Esophagus muscularis mucosa (tissue), 4 donors: ENCODE data around the gene PAXX. TPM values are rescaled to one million over a fixed set of nuclear protein-coding genes. Genes with fewer than 3 reads are reported as not detected.

ENCODE experiments used
- DNase-seq: peaks from one replicate; pipeline ENCODE4 v3.0.0-alpha.2; 2017; ENCODE audit errors: extremely low spot score
- H3K27ac ChIP-seq, 4 donors: fragments of 200-600 bp; sonication (generic); replicated peaks in 1 of 4; 1 replicate in 3 of 4; 2 replicates in 1 of 4; pipeline ENCODE4 v1.5.1; 2016 to 2019; ENCODE audit warnings: mild to moderate bottlenecking in 1 of 4
- H3K27me3 ChIP-seq, 4 donors: fragments of 200-600 bp; sonication (generic); one replicate each; pipeline versions ENCODE4 v1.5.1 to v1.6.0; 2016 to 2019
- H3K36me3 ChIP-seq, 4 donors: fragments of 200-600 bp; sonication (generic); one replicate each; pipeline ENCODE4 v1.5.1; 2016 to 2019
- H3K4me1 ChIP-seq, 4 donors: fragments of 200-600 bp; sonication (generic); one replicate each; pipeline ENCODE4 v1.5.1; 2016 to 2019
- H3K4me3 ChIP-seq, 4 donors: fragments of 200-600 bp; sonication (generic); 1 replicate in 2 of 4; 2 replicates in 2 of 4; pipeline ENCODE4 v1.5.1; 2016 to 2019; ENCODE audit warnings: mild to moderate bottlenecking in 4 of 4, moderate library complexity in 1 of 4
- H3K9me3 ChIP-seq, 4 donors: fragments of 200-600 bp; sonication (generic); 1 replicate in 3 of 4; 2 replicates in 1 of 4; pipeline ENCODE4 v1.5.1; 2016 to 2019
- EP300 ChIP-seq: sonication (generic); formaldehyde crosslinking; IDR thresholded peaks from one replicate; pipeline ENCODE4 v1.6.1; 2017; ENCODE audit warnings: antibody characterized with exemption
- POLR2A ChIP-seq: fragments of 450-650 bp; IDR thresholded peaks from one replicate; pipeline ENCODE4 v1.6.1; 2017; ENCODE audit warnings: antibody characterized with exemption, moderate library complexity, mild to moderate bottlenecking, low read depth
- POLR2AphosphoS5 ChIP-seq, 2 donors: sonication (generic); formaldehyde crosslinking; IDR thresholded peaks; one replicate each; pipeline ENCODE4 v1.6.1; 2017; ENCODE audit warnings: antibody characterized with exemption in 2 of 2
- whole genome bisulfite sequencing: methylation state at CpG from one replicate; pipeline ENCODE4 v1.1.5; 2018; 5-methylcytosine and 5-hydroxymethylcytosine counted together
- intact Hi-C: fragments of 100-400 bp; cut with DNase I; formaldehyde crosslinking; loops from one replicate; pipeline ENCODE4 v1.15.1; 2023
- total RNA-seq, 4 donors: library from RNA; depleted of rRNA; stranded (reverse); fragments of >200 nt; gene quantifications; one replicate each; pipeline versions ENCODE4 v1.1.0 to v1.2.1, GENCODE V29; 2016
- TF ChIP-seq, protein P1 (sequence below), 3 experiments: fragments of 200-600 bp in 2 of 3; fragments of 450-650 bp in 1 of 3; sonication (generic) in 2 of 3; IDR thresholded peaks; one replicate each; pipeline ENCODE4 v1.5.1; 2017 to 2019; ENCODE audit warnings: antibody characterized with exemption in 3 of 3, mild to moderate bottlenecking in 2 of 3, moderate library complexity in 1 of 3

Gene PAXX
- total RNA-seq, 4 donors from 2014 or later: 28.8 to 39.9 (median 37.8) TPM

DNA sequence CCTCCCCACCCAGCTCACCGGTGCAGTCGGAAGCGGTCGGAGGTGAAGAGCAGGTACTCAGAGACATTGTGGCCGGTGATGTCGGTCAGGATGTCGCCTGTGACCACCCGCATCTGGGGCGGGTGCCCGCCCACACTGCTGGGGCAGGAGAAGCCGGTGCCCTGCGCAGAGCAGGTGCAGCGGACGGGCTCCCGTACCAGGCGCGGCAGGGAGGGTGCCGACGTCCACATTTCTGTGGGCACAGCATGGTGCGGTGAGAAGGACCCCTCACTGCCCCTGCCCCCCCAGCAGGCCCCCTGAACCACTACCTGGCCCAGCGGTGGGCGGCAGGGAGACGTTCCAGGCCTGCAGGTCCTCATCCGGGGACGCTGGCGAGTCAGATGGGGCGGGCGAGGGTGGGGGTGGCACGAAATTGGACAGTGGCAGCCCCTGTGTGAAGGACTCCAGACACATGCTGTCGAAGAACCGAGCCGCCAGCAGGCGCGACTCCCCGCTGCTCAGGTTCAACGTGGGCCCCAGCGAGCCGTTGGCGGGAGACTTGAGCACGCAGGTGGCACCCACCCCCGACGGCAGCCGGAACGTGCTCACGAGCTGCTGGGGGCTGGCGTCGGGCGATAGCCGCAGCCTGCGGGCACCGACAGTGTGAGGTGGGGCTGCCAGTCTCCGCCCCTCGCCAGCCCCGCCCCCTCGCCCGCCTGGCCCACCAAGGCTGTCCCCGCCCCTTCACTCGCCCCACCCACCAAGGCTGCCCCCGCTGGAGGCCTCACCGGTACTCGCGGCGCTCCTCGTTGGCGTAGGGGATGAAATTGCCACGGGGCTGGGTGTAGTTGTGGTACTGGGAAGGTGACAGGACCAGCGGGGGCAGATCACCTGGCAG lies 20.7 kb downstream of the PAXX start:
- Histone ChIP-seq H3K27me3 (no peaks in the 10 kb centered on the region), H3K4me3 (no peak overlapping the region), H3K9me3 (no peaks in the 10 kb centered on the region), H3K4me1 (peaks cover 0 to 1% (median under 1%) of the 10 kb centered on the region in 4 donors), H3K36me3 (peaks cover 31 to 98% (median 93%) of the 10 kb centered on the region in 4 donors), H3K27ac (no peak overlapping the region)
- DNase-seq: no peak
- TF ChIP-seq POLR2AphosphoS5 (IDR thresholded peaks at IDR 0.05): no peak
- no peak for TF ChIP-seq POLR2A
- TF ChIP-seq EP300: no peak
- TF ChIP-seq, protein P1, sequence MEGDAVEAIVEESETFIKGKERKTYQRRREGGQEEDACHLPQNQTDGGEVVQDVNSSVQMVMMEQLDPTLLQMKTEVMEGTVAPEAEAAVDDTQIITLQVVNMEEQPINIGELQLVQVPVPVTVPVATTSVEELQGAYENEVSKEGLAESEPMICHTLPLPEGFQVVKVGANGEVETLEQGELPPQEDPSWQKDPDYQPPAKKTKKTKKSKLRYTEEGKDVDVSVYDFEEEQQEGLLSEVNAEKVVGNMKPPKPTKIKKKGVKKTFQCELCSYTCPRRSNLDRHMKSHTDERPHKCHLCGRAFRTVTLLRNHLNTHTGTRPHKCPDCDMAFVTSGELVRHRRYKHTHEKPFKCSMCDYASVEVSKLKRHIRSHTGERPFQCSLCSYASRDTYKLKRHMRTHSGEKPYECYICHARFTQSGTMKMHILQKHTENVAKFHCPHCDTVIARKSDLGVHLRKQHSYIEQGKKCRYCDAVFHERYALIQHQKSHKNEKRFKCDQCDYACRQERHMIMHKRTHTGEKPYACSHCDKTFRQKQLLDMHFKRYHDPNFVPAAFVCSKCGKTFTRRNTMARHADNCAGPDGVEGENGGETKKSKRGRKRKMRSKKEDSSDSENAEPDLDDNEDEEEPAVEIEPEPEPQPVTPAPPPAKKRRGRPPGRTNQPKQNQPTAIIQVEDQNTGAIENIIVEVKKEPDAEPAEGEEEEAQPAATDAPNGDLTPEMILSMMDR (IDR thresholded peaks at IDR 0.05): no peak
- intact Hi-C loops: no loop called here
- WGBS: 89% methylated on average over 31 of the region's 67 CpGs

DNA sequence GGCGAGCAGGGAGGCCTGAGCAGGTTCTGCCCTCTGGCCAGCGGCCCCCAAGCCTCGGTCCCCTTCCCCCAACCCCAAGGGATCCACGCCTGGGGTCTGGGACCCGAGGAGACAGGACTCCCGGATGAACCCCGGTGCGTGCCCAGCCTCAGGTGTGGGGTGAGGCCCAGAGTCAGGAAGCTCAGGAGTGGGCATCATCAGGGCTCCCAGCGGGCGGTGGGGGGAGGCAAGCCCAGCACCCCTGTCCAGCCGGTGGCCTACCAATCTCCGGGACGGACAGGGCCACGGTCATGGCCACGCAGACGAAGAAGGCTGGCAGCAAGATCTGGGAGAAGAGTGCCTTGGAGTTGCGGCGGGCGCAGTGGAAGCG lies 21.3 kb downstream of the PAXX start:
- Histone ChIP-seq H3K4me3 (no peak overlapping the region), H3K27me3 (no peaks in the 10 kb centered on the region), H3K27ac (no peak overlapping the region), H3K4me1 (no peaks in the 10 kb centered on the region), H3K36me3 (peaks cover 31 to 98% (median 89%) of the 10 kb centered on the region in 4 donors), H3K9me3 (no peaks in the 10 kb centered on the region)
- DNase-seq: no peak
- no peak for TF ChIP-seq POLR2AphosphoS5 (IDR thresholded peaks at IDR 0.05)
- no peak for TF ChIP-seq EP300
- no peak for TF ChIP-seq POLR2A
- TF ChIP-seq, protein P1 (IDR thresholded peaks at IDR 0.05): no peak
- intact Hi-C loops: no loop called here
- WGBS: 92% methylated on average over 18 of the region's 20 CpGs

DNA sequence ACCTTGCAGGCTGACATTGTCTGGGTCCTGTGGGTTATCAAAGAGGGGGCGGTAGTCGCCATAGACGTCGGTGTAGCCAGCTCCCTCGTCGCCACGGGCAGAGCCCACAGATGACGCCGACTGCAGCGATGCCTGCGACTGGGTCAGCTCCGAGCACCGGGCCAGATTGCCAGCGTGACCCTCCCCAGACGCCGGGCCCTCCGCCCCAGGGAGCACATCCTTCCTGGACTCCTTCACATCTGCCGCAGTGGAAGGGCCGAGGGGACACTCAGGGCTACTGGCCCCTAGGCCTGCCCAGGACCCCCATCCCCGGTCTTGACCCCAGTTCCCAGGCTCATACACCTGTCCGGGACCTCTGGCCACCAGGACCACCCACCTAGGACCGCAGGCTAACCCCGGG lies 21.9 kb downstream of the PAXX start:
- no peaks in the 10 kb centered on the region for H3K4me1 ChIP-seq
- H3K27me3 ChIP-seq: no peaks in the 10 kb centered on the region
- TF ChIP-seq POLR2A: no peak
- TF ChIP-seq EP300: no peak
- TF ChIP-seq POLR2AphosphoS5 (IDR thresholded peaks at IDR 0.05): no peak
- TF ChIP-seq, protein P1 (IDR thresholded peaks at IDR 0.05): no peak
- H3K27ac ChIP-seq: no peak overlapping the region
- intact Hi-C loops: no loop called here
- peaks cover 31 to 98% (median 90%) of the 10 kb centered on the region in 4 donors for H3K36me3 ChIP-seq
- no peak for DNase-seq
- H3K4me3 ChIP-seq: no peak overlapping the region
- 96% methylated on average over 21 of the region's 23 CpGs for WGBS
- H3K9me3 ChIP-seq: no peaks in the 10 kb centered on the region

DNA sequence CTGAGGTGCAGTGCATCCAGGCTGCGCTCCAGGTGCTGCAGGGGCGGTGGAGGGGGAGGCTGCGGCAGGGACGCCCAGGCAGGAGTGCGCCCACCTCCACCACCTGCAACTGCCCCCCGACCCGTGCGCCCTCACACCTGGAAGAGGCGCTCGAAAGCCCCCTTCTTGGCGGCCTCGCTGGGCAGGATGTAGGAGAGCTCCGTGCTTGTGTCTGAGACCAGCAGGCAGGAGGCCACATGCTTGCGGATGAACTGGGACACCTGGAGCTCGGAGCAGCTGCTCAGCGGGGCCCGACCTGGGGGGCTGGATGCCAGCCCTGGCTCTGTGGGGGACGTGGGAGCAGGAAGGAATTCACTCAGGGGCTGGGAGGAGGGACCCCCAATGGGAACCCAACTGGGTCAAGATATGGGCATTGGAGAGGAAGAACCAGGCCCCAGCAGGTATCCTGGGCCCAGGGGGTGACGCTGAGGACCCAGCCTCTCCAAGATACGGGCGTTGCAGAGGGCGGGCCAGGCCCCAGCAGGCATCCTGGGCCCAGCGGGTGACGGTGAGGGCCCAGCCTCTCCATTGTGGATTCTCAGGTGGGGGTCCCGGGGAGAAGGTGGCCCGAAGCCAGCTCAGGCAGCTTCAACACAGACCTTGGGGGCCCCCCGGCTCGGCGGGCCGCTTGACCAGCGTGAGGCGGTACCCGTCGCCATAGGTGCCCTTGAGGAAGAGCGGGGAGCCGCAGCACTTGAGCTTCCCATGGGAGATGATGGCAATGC lies 22.7 kb downstream of the PAXX start:
- H3K4me3 ChIP-seq: no peak overlapping the region
- intact Hi-C loops: no loop called here
- no peaks in the 10 kb centered on the region for H3K27me3 ChIP-seq
- no peaks in the 10 kb centered on the region for H3K9me3 ChIP-seq
- WGBS: 95% methylated on average over 27 of the region's 36 CpGs
- peaks cover 31 to 95% (median 88%) of the 10 kb centered on the region in 4 donors for H3K36me3 ChIP-seq
- H3K4me1 ChIP-seq: no peaks in the 10 kb centered on the region
- TF ChIP-seq, protein P1 (IDR thresholded peaks at IDR 0.05): no peak
- TF ChIP-seq EP300 (no peak), POLR2AphosphoS5 (IDR thresholded peaks at IDR 0.05) (no peak), POLR2A (no peak)
- no peak overlapping the region for H3K27ac ChIP-seq
- no peak for DNase-seq
